Dermis microvascular lymphatic vessel endothelial cell (primary cell): ENCODE results near the gene PLSCR5. TPM values are rescaled to one million over a fixed set of nuclear protein-coding genes. Genes with fewer than 3 reads are reported as not detected.

Source experiments
- DNase-seq, 2 donors: peaks; one replicate each; pipeline versions ENCODE4 v3.0.0 to v3.0.0-alpha.2; 2010; ENCODE audit warnings: low read depth in 2 of 2
- total RNA-seq: library from RNA; depleted of rRNA; stranded (reverse); fragments of >200 nt; gene quantifications from 2 replicates; pipeline ENCODE4 v1.2.1, GENCODE V29; 2014

PLSCR5 gene
- not detected in 2 replicates for total RNA-seq

GRCh38 chr3:146605106-146605505 lies at the start of gene PLSCR5:
PLSCR5 (minus strand) TSS chr3:146605346; CDS start chr3:146605212, 134 bp downstream.
- no peak for DNase-seq

- DNase-seq = no peak
Measured at GRCh38 chr3:146653978-146654377, 48.8 kb upstream of the PLSCR5 start.

GRCh38 chr3:146650691-146651442 lies 45.7 kb upstream of the PLSCR5 start:
- DNase-seq = no peak

GRCh38 chr3:146646261-146646660 lies 41.1 kb upstream of the PLSCR5 start:
- no peak for DNase-seq

GRCh38 chr3:146640955-146641867 lies 36.1 kb upstream of the PLSCR5 start:
- DNase-seq = peak; percentile 23 to 52

GRCh38 chr3:146640361-146640760 lies 35.2 kb upstream of the PLSCR5 start:
- no peak for DNase-seq

- DNase-seq = no peak
Measured at GRCh38 chr3:146638718-146639117, 33.6 kb upstream of the PLSCR5 start.

GRCh38 chr3:146637871-146638270 lies 32.7 kb upstream of the PLSCR5 start:
- no peak for DNase-seq

- no peak for DNase-seq
Measured at GRCh38 chr3:146636881-146637280, 31.7 kb upstream of the PLSCR5 start.

- DNase-seq = no peak
Measured at GRCh38 chr3:146634346-146634745, 29.2 kb upstream of the PLSCR5 start.

GRCh38 chr3:146628671-146629070 lies 23.5 kb upstream of the PLSCR5 start:
- DNase-seq = no peak

- DNase-seq = no peak
Measured at GRCh38 chr3:146626403-146627122, 21.4 kb upstream of the PLSCR5 start.

- DNase-seq = no peak
Measured at GRCh38 chr3:146625186-146625775, 20.1 kb upstream of the PLSCR5 start.

- DNase-seq = no peak
Measured at GRCh38 chr3:146621723-146622122, 16.6 kb upstream of the PLSCR5 start.

- DNase-seq = no peak
Measured at GRCh38 chr3:146612015-146612414, 6.9 kb upstream of the PLSCR5 start.

- no peak for DNase-seq
Measured at GRCh38 chr3:146611096-146611495, 6.0 kb upstream of the PLSCR5 start.

GRCh38 chr3:146598535-146598934 lies 6.6 kb downstream of the PLSCR5 start:
- DNase-seq = no peak

GRCh38 chr3:146594843-146595482 lies 10.2 kb downstream of the PLSCR5 start:
- peak; percentile 22 to 39 for DNase-seq

- no peak for DNase-seq
Measured at GRCh38 chr3:146593776-146594175, 11.4 kb downstream of the PLSCR5 start.

GRCh38 chr3:146590521-146590920 lies 14.6 kb downstream of the PLSCR5 start:
- DNase-seq = peak in 1 of 2 donors; percentile 21
